Measurements from ENCODE around the gene RPL18.

DNA sequence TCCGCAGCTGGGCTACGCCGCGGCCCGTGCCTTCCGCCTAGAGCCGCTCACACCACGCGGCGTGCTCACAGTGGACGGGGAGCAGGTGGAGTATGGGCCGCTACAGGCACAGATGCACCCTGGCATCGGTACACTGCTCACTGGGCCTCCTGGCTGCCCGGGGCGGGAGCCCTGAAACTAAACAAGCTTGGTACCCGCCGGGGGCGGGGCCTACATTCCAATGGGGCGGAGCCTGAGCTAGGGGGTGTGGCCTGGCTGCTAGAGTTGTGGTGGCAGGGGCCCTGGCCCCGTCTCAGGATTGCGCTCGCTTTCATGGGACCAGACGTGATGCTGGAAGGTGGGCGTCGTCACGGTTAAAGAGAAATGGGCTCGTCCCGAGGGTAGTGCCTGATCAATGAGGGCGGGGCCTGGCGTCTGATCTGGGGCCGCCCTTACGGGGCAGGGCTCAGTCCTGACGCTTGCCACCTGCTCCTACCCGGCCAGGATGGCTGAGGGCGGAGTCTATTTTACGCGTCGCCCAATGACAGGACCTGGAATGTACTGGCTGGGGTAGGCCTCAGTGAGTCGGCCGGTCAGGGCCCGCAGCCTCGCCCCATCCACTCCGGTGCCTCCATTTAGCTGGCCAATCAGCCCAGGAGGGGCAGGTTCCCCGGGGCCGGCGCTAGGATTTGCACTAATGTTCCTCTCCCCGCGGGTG is 10.8 kb upstream of the RPL18 start:
- TF ChIP-seq, protein P1, sequence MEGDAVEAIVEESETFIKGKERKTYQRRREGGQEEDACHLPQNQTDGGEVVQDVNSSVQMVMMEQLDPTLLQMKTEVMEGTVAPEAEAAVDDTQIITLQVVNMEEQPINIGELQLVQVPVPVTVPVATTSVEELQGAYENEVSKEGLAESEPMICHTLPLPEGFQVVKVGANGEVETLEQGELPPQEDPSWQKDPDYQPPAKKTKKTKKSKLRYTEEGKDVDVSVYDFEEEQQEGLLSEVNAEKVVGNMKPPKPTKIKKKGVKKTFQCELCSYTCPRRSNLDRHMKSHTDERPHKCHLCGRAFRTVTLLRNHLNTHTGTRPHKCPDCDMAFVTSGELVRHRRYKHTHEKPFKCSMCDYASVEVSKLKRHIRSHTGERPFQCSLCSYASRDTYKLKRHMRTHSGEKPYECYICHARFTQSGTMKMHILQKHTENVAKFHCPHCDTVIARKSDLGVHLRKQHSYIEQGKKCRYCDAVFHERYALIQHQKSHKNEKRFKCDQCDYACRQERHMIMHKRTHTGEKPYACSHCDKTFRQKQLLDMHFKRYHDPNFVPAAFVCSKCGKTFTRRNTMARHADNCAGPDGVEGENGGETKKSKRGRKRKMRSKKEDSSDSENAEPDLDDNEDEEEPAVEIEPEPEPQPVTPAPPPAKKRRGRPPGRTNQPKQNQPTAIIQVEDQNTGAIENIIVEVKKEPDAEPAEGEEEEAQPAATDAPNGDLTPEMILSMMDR (IDR thresholded peaks at IDR 0.05) = no peak
- no peak for TF ChIP-seq ZFX (IDR thresholded peaks at IDR 0.05; ENCODE audit: borderline replicate concordance)

All from 22Rv1 (cell line).